IMR-90 (cell line): ENCODE measurements around the gene PRKCA. TPM values are rescaled to one million over a fixed set of nuclear protein-coding genes. Genes with fewer than 3 reads are reported as not detected.

ENCODE experiments used
- ATAC-seq: fragments of 200-7000 bp; cut with Tn5 transposase; 2 replicates; pipeline ENCODE4 v1.9.1; 2020; ENCODE audit warnings: low read depth, mild to moderate bottlenecking, moderate library complexity
- BruUV-seq: library from RNA; stranded (reverse); fragments of 400-500 nt; replicated peaks from 2 replicates; lab custom pipeline; 2021; lab: Mats Ljungman, UMichigan
- CTCF ChIA-PET: fragments of 300-600 bp; formaldehyde crosslinking; extraction: SDS; loops from one replicate; lab custom pipeline; 2021; ENCODE audit warnings: antibody characterized with exemption; lab: Yijun Ruan, JAX
- POLR2A ChIA-PET: fragments of 300-600 bp; sonication (Branson Sonifier 250); formaldehyde crosslinking; loops from one replicate; lab custom pipeline; 2022; ENCODE audit warnings: antibody characterized with exemption; ENCODE audit not compliant: unreplicated experiment; lab: Charles Lee
- DNase-seq: peaks from one replicate; pipeline ENCODE4 v3.0.0; 2013
- H2AFZ ChIP-seq: replicated peaks from 2 replicates; pipeline ENCODE3; 2013; ENCODE audit warnings: low read length, mild to moderate bottlenecking; ENCODE audit not compliant: poor library complexity
- H2AK5ac ChIP-seq: 2 replicates; pipeline ENCODE4 v1.6.1; 2013; ENCODE audit warnings: low read depth, low read length, inconsistent platforms
- H2AK9ac ChIP-seq: replicated peaks from 2 replicates; pipeline ENCODE3; 2013; ENCODE audit warnings: mild to moderate bottlenecking, low read depth, low read length, moderate library complexity; ENCODE audit not compliant: poor library complexity
- H2BK120ac ChIP-seq: 2 replicates; pipeline ENCODE4 v1.6.1; 2013; ENCODE audit warnings: low read depth, low read length, inconsistent platforms
- H2BK15ac ChIP-seq: 3 replicates; pipeline ENCODE4 v1.6.1; 2013; ENCODE audit warnings: low read depth, low read length, inconsistent platforms
- H2BK20ac ChIP-seq: 2 replicates; pipeline ENCODE4 v1.6.1; 2013; ENCODE audit warnings: low read depth, mild to moderate bottlenecking, inconsistent platforms, low read length, moderate library complexity
- H2BK5ac ChIP-seq: 2 replicates; pipeline ENCODE4 v1.6.1; 2013; ENCODE audit warnings: mild to moderate bottlenecking, low read depth, low read length, inconsistent platforms; ENCODE audit not compliant: poor library complexity, severe bottlenecking
- H3K14ac ChIP-seq: replicated peaks from 2 replicates; pipeline ENCODE4 v1.6.1; 2013; ENCODE audit warnings: low read depth, low read length, inconsistent platforms
- H3K18ac ChIP-seq: 2 replicates; pipeline ENCODE4 v1.6.1; 2013; ENCODE audit warnings: low read depth, low read length, control low read depth
- H3K23ac ChIP-seq: 2 replicates; pipeline ENCODE4 v1.6.1; 2013; ENCODE audit warnings: low read depth, low read length, inconsistent platforms
- H3K27ac ChIP-seq: 2 replicates; pipeline ENCODE4 v1.5.1; 2013; ENCODE audit warnings: mild to moderate bottlenecking, control low read depth, low read length; ENCODE audit not compliant: insufficient read depth
- H3K27me3 ChIP-seq: 2 replicates; pipeline ENCODE4 v1.6.1; 2013; ENCODE audit warnings: low read length; ENCODE audit not compliant: control insufficient read depth, insufficient read depth
- H3K36me3 ChIP-seq: 2 replicates; pipeline ENCODE4 v1.6.1; 2013; ENCODE audit warnings: low read length, mixed read lengths; ENCODE audit not compliant: control insufficient read depth, insufficient read depth
- H3K4ac ChIP-seq: 2 replicates; pipeline ENCODE4 v1.6.1; 2013; ENCODE audit warnings: low read depth, low read length, inconsistent platforms
- H3K4me1 ChIP-seq: 2 replicates; pipeline ENCODE4 v1.6.1; 2013; ENCODE audit warnings: low read length, mixed read lengths; ENCODE audit not compliant: control insufficient read depth, insufficient read depth
- H3K4me2 ChIP-seq: 2 replicates; pipeline ENCODE4 v1.6.1; 2013; ENCODE audit warnings: low read depth, mild to moderate bottlenecking, control low read depth, low read length, moderate library complexity
- H3K4me3 ChIP-seq: 2 replicates; pipeline ENCODE4 v1.5.1; 2013; ENCODE audit warnings: low read depth, mild to moderate bottlenecking, control low read depth, low read length, moderate library complexity; ENCODE audit not compliant: insufficient read depth
- H3K56ac ChIP-seq: 2 replicates; pipeline ENCODE4 v1.6.1; 2013; ENCODE audit warnings: low read length, inconsistent platforms; ENCODE audit not compliant: insufficient read depth; ENCODE audit errors: extremely low read depth
- H3K79me1 ChIP-seq, 2 experiments: 2 replicates each; pipeline ENCODE4 v1.6.1; 2013; ENCODE audit warnings: low read length in 2 of 2, inconsistent platforms in 1 of 2, low read depth in 1 of 2
- H3K9ac ChIP-seq: 2 replicates; pipeline ENCODE4 v1.6.1; 2013; ENCODE audit warnings: low read depth, low read length, control low read depth
- H3K9me1 ChIP-seq: 2 replicates; pipeline ENCODE4 v1.6.1; 2013; ENCODE audit warnings: low read length, inconsistent platforms; ENCODE audit not compliant: insufficient read depth
- H3K9me3 ChIP-seq: 2 replicates; pipeline ENCODE4 v1.6.1; 2013; ENCODE audit warnings: low read length; ENCODE audit not compliant: control insufficient read depth, insufficient read depth
- H4K20me1 ChIP-seq: 2 replicates; pipeline ENCODE4 v1.6.1; 2013; ENCODE audit warnings: low read length, inconsistent platforms; ENCODE audit not compliant: insufficient read depth
- H4K5ac ChIP-seq: 2 replicates; pipeline ENCODE4 v1.6.1; 2013; ENCODE audit warnings: mild to moderate bottlenecking, low read depth, low read length, control low read depth
- H4K8ac ChIP-seq, 2 experiments: 2 replicates each; pipeline ENCODE4 v1.6.1; 2013; ENCODE audit warnings: low read depth in 2 of 2, low read length in 2 of 2, control low read depth in 1 of 2, inconsistent platforms in 1 of 2
- H4K91ac ChIP-seq: 2 replicates; pipeline ENCODE4 v1.6.1; 2013; ENCODE audit warnings: low read depth, low read length, inconsistent platforms; ENCODE audit not compliant: insufficient read depth
- CEBPB ChIP-seq: IDR thresholded peaks from 2 replicates; pipeline ENCODE4 v1.6.1; 2012; ENCODE audit warnings: low read depth, low read length, improper control_type of control experiment
- CTCF ChIP-seq: conservative IDR thresholded peaks from 2 replicates; pipeline ENCODE4 v1.5.1; 2012; ENCODE audit warnings: mild to moderate bottlenecking, low read depth, low read length, improper control_type of control experiment
- MAZ ChIP-seq: IDR thresholded peaks from 2 replicates; pipeline ENCODE4 v1.6.1; 2012; ENCODE audit warnings: low read depth, mild to moderate bottlenecking, low read length, improper control_type of control experiment, moderate library complexity, borderline replicate concordance
- WGBS, 2 experiments: methylation state at CpG; one replicate each; pipeline versions ENCODE4 v1.1.5 to v1.1.7; 2013; ENCODE audit warnings: missing lambda C conversion rate in 2 of 2; ENCODE audit not compliant: insufficient read length in 1 of 2; ENCODE audit errors: extremely low coverage in 2 of 2; 5-methylcytosine and 5-hydroxymethylcytosine counted together
- dilution Hi-C: fragments of 300-500 bp; cut with HindIII; formaldehyde crosslinking; loops from one replicate; pipeline ENCODE4 v1.14.3; 2018; ENCODE audit warnings: low sequenced_read_pairs; ENCODE audit not compliant: unreplicated experiment
- in situ Hi-C: fragments of 300-500 bp; cut with MboI; formaldehyde crosslinking; loops from 3 replicates; pipeline ENCODE4 v1.14.3; 2019; ENCODE audit warnings: low sequenced_read_pairs, inconsistent platforms, mixed read lengths
- intact Hi-C: fragments of 100-400 bp; cut with micrococcal nuclease; formaldehyde crosslinking; loops from 2 replicates; pipeline ENCODE4 v1.10.0; 2022
- polyA plus RNA-seq, 3 experiments: library from polyadenylated mRNA; depleted of rRNA; stranded (reverse); fragments of >200 nt; gene quantifications; 2 replicates each; pipeline ENCODE4 v1.2.3, GENCODE V29; 2012; ENCODE audit warnings: low replicate concordance in 1 of 3
- total RNA-seq: library from RNA; depleted of rRNA; stranded (reverse); fragments of >200 nt; gene quantifications from 2 replicates; pipeline ENCODE4 v1.2.3, GENCODE V29; 2012

The PRKCA gene
- total and polyA plus RNA-seq, 2 of the 4 experiments (the other 2 are of a cell fraction): 31.0 to 46.0 TPM

- no peak for TF ChIP-seq CTCF
Observed at GRCh38 chr17:66548158-66548557, 245.7 kb downstream of the PRKCA start (continued).

- DNase-seq (no peak), ATAC-seq (no peak)
- Histone ChIP-seq H3K9ac (no peak overlapping the region), H4K91ac (peak overlapping the region; percentile 90), H3K14ac (peak overlapping the region; percentile 47), H3K4ac (peak overlapping the region; percentile 62), H4K5ac (peak overlapping the region; percentile 79), H4K20me1 (no peaks in the 10 kb centered on the region), H3K23ac (peak overlapping the region; percentile 74), H3K56ac (peak overlapping the region; percentile 51; the same call in 1 of the 2 replicates), H3K27ac (peak overlapping the region; percentile 79), H3K4me1 (peaks cover 30% of the 10 kb centered on the region), H3K9me3 (peaks cover 2% of the 10 kb centered on the region; the same call in 1 of the 2 replicates), H3K27me3 (no peaks in the 10 kb centered on the region), H3K18ac (peak overlapping the region; percentile 98), H2BK20ac (peak overlapping the region; percentile 93), H2AFZ (no peak overlapping the region), H2BK120ac (peak overlapping the region; percentile 96), H2AK9ac (peak overlapping the region; percentile 1), H2BK5ac (peak overlapping the region; percentile 79), H3K79me1 (peaks cover 52 to 71% of the 10 kb centered on the region in 2 experiments), H2AK5ac (peak overlapping the region; percentile 79), H4K8ac (peak overlapping the region; percentile 65 to 73), H3K4me3 (no peak overlapping the region), H3K9me1 (peaks cover 34% of the 10 kb centered on the region), H2BK15ac (peak overlapping the region; percentile 92; the same call in 2 of the 3 replicates), H3K4me2 (peak overlapping the region; percentile 5; the same call in 1 of the 2 replicates), H3K36me3 (no peaks in the 10 kb centered on the region)
- intact Hi-C loops (no loop called here), dilution Hi-C loops (no loop called here), in situ Hi-C loops (no loop called here)
- ChIA-PET CTCF (interaction anchor here (0.6 kb wide), 1 partner anchor 962 kb away, joined by 3 read pairs; no protein-coding TSS in a partner anchor), POLR2A (interaction anchor here (0.6 kb wide), 1 partner anchor 395 kb away, joined by 14 read pairs; no protein-coding TSS in a partner anchor)
- WGBS, 2 experiments: 89% methylated on average over 4 of the region's 14 CpGs; no CpG with 5 or more reads in 1 of the 2 experiments
- no TSS peak for BruUV-seq
- TF ChIP-seq CEBPB (peak; percentile 62), MAZ (no peak)
Observed at GRCh38 chr17:66548659-66549310, 246.4 kb downstream of the PRKCA start.
